ENCODE measurements around the gene PPP2R2D.

Gene PPP2R2D

GRCh38 chr10:131930586-131931330 lies 29.9 kb downstream of the PPP2R2D start (continued):
- TF ChIP-seq CSRNP3 (CRISPR knock-in tag; IDR thresholded peaks at IDR 0.05) (no peak), ZC3H10 (CRISPR knock-in tag; IDR thresholded peaks at IDR 0.05) (no peak), ARNTL (CRISPR knock-in tag; IDR thresholded peaks at IDR 0.05; ENCODE audit: borderline replicate concordance, low read depth) (no peak), OSR1 (CRISPR knock-in tag; IDR thresholded peaks at IDR 0.05) (no peak)

DNA sequence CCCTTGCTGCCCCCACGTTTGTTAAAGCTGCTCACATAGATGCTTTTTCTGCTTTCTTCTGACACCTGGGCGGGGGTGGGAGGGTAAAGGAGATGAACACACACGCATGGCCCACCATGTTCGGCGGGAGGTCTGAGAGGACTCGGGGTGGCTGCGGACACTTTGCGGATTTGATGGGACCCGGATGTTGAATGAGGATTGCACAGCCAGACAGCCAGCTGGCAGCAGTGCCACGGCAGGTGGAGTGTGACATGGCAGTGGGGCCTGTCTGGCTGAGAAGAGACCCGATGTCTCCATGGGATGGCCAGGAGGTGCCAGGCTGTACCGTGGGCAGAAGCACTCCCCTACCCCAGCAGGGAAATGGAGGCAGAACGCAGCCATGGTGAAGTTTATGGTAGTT lies 31.2 kb downstream of the PPP2R2D start:
- ATAC-seq = no peak
- TF ChIP-seq ZC3H10 (CRISPR knock-in tag; IDR thresholded peaks at IDR 0.05) = no peak
- no peak for TF ChIP-seq ZNF8 (CRISPR knock-in tag; IDR thresholded peaks at IDR 0.05)
- no peak for TF ChIP-seq BACH2 (CRISPR knock-in tag; IDR thresholded peaks at IDR 0.05; ENCODE audit: borderline replicate concordance)

DNA sequence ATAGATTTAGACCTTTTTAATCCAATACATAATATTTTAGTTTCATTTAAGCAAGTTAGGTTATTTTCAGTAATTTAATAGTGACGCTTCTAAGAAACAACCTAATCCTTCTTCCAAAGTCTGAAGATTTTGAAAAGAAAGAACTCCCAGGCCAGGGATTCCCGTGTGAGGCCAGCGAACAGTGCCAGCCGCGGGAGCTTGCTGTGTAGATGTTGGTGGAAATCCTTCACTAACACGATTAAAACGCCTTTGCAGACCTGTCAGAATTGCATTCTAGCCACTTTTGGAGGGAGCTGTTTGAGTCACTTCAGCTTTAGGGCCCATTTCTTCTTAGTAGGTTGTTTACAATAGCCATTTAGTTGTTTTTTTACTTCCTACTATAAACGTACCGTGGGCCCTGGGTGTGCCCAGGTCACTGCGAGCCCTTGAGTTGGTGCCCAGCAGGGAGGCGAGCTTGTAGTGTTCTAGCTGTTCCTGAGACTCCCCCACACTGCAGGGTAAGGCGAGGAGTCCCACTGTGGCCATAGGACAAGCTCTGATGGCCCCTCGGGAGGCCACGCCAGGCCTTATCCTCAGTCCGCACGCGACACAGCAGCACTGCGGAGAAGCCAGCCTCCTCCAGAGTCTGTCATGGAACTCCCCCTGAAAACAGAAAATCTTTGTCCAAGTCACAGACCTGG lies 32.3 kb downstream of the PPP2R2D start:
- ATAC-seq = no peak
- no peak for TF ChIP-seq BACH2 (CRISPR knock-in tag; IDR thresholded peaks at IDR 0.05; ENCODE audit: borderline replicate concordance)
- no peak for TF ChIP-seq PPARA (CRISPR knock-in tag; IDR thresholded peaks at IDR 0.05; ENCODE audit: borderline replicate concordance)
- TF ChIP-seq, protein P1, sequence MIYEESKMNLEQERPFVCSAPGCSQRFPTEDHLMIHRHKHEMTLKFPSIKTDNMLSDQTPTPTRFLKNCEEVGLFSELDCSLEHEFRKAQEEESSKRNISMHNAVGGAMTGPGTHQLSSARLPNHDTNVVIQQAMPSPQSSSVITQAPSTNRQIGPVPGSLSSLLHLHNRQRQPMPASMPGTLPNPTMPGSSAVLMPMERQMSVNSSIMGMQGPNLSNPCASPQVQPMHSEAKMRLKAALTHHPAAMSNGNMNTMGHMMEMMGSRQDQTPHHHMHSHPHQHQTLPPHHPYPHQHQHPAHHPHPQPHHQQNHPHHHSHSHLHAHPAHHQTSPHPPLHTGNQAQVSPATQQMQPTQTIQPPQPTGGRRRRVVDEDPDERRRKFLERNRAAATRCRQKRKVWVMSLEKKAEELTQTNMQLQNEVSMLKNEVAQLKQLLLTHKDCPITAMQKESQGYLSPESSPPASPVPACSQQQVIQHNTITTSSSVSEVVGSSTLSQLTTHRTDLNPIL (CRISPR knock-in tag; IDR thresholded peaks at IDR 0.05; ENCODE audit: low read depth) = no peak
- no peak for TF ChIP-seq CSRNP3 (CRISPR knock-in tag; IDR thresholded peaks at IDR 0.05)
- no peak for TF ChIP-seq TCF4 (CRISPR knock-in tag; IDR thresholded peaks at IDR 0.05; ENCODE audit: borderline replicate concordance)
- no peak for TF ChIP-seq ZC3H10 (CRISPR knock-in tag; IDR thresholded peaks at IDR 0.05)
- no peak for TF ChIP-seq ISL1 (CRISPR knock-in tag; IDR thresholded peaks at IDR 0.05)
- TF ChIP-seq, protein P2, sequence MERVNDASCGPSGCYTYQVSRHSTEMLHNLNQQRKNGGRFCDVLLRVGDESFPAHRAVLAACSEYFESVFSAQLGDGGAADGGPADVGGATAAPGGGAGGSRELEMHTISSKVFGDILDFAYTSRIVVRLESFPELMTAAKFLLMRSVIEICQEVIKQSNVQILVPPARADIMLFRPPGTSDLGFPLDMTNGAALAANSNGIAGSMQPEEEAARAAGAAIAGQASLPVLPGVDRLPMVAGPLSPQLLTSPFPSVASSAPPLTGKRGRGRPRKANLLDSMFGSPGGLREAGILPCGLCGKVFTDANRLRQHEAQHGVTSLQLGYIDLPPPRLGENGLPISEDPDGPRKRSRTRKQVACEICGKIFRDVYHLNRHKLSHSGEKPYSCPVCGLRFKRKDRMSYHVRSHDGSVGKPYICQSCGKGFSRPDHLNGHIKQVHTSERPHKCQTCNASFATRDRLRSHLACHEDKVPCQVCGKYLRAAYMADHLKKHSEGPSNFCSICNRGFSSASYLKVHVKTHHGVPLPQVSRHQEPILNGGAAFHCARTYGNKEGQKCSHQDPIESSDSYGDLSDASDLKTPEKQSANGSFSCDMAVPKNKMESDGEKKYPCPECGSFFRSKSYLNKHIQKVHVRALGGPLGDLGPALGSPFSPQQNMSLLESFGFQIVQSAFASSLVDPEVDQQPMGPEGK (CRISPR knock-in tag; IDR thresholded peaks at IDR 0.05; ENCODE audit: borderline replicate concordance) = no peak
- TF ChIP-seq, protein P3, sequence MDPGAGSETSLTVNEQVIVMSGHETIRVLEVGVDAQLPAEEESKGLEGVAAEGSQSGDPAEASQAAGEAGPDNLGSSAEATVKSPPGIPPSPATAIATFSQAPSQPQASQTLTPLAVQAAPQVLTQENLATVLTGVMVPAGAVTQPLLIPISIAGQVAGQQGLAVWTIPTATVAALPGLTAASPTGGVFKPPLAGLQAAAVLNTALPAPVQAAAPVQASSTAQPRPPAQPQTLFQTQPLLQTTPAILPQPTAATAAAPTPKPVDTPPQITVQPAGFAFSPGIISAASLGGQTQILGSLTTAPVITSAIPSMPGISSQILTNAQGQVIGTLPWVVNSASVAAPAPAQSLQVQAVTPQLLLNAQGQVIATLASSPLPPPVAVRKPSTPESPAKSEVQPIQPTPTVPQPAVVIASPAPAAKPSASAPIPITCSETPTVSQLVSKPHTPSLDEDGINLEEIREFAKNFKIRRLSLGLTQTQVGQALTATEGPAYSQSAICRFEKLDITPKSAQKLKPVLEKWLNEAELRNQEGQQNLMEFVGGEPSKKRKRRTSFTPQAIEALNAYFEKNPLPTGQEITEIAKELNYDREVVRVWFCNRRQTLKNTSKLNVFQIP (CRISPR knock-in tag; IDR thresholded peaks at IDR 0.05; ENCODE audit: borderline replicate concordance, low read depth) = no peak
- no peak for TF ChIP-seq ZNF565 (CRISPR knock-in tag; conservative IDR thresholded peaks at IDR 0.05; ENCODE audit: low read depth)
- no peak for TF ChIP-seq TOX (CRISPR knock-in tag; IDR thresholded peaks at IDR 0.05; ENCODE audit: borderline replicate concordance)
- no peak for TF ChIP-seq SNAI2 (CRISPR knock-in tag; IDR thresholded peaks at IDR 0.05)
- TF ChIP-seq ZFP3 (CRISPR knock-in tag; IDR thresholded peaks at IDR 0.05) = no peak
- no peak for TF ChIP-seq ESRRG (CRISPR knock-in tag; IDR thresholded peaks at IDR 0.05)
- TF ChIP-seq RARB (CRISPR knock-in tag; IDR thresholded peaks at IDR 0.05) = no peak
- TF ChIP-seq TSHZ2 (CRISPR knock-in tag; IDR thresholded peaks at IDR 0.05) = no peak
- TF ChIP-seq ZNF8 (CRISPR knock-in tag; IDR thresholded peaks at IDR 0.05) = no peak
- no peak for TF ChIP-seq ZNF70 (CRISPR knock-in tag; IDR thresholded peaks at IDR 0.05)
- TF ChIP-seq ZFP30 (CRISPR knock-in tag; IDR thresholded peaks at IDR 0.05) = no peak

Data from SK-N-SH treated with all-trans-retinoic acid at 6 μM for 48 hours (cell line).